Cardiac fibroblast (primary cell): ENCODE data around the gene SPP2.

Experiments used
- DNase-seq, 2 donors: peaks; one replicate each; pipeline versions ENCODE4 v3.0.0 to v3.0.0-alpha.2; 2010; ENCODE audit warnings: low read depth in 2 of 2
- H3K4me3 ChIP-seq, 2 donors: replicated peaks in 1 of 2; 1 replicate in 1 of 2; 2 replicates in 1 of 2; pipeline ENCODE4 v1.5.1; 2011; ENCODE audit warnings: low read depth in 2 of 2, low read length in 2 of 2, mild to moderate bottlenecking in 2 of 2, moderate library complexity in 1 of 2
- CTCF ChIP-seq: IDR thresholded peaks from one replicate; pipeline ENCODE4 v1.5.1; 2011; ENCODE audit warnings: low read depth, mild to moderate bottlenecking, low read length, inconsistent platforms

SPP2 gene

GRCh38 chr2:234050455-234051135 lies at the start of gene SPP2:
Gene SPP2, plus strand, starts transcription at chr2:234050702. Its CDS starts 85 bp downstream, at chr2:234050787.
- H3K4me3 ChIP-seq, result no peak within 1 kb of the TSS
- TF ChIP-seq CTCF, result no peak
- DNase-seq, result no peak

- no peak for TF ChIP-seq CTCF
- no peak overlapping the region for H3K4me3 ChIP-seq
- no peak for DNase-seq
These were observed 48.9 kb upstream of the SPP2 start for GRCh38 chr2:234001380-234002160.

- no peak overlapping the region for H3K4me3 ChIP-seq
- no peak for DNase-seq
- TF ChIP-seq CTCF, result no peak
These were observed 48.2 kb upstream of the SPP2 start for GRCh38 chr2:234002281-234002680.

- no peak overlapping the region for H3K4me3 ChIP-seq
- peak; percentile 83 to 94 for DNase-seq
- TF ChIP-seq CTCF, result no peak
These were observed 46.4 kb upstream of the SPP2 start for GRCh38 chr2:234003972-234004617.

- DNase-seq, result no peak
- no peak overlapping the region for H3K4me3 ChIP-seq
- TF ChIP-seq CTCF, result no peak
These were observed 45.4 kb upstream of the SPP2 start for GRCh38 chr2:234005126-234005525.

GRCh38 chr2:234006501-234006900 lies 44.0 kb upstream of the SPP2 start:
- no peak for DNase-seq
- no peak overlapping the region for H3K4me3 ChIP-seq
- TF ChIP-seq CTCF, result no peak
